C4-2B (cell line): ENCODE results near the gene KRT76.
"Not testable (repeated sequence)": the region's sequence is repeated elsewhere in the genome, so short reads cannot be mapped to it uniquely, and the experiment has no call there.

Experiments used
- H3K27ac ChIP-seq: fragments of 450-650 bp; 2 replicates; pipeline ENCODE4 v1.5.1; 2017
- ZFX ChIP-seq: fragments of 450-650 bp; IDR thresholded peaks from 2 replicates; pipeline ENCODE4 v1.6.1; 2017
- TF ChIP-seq, protein P1 (sequence below): fragments of 450-650 bp; conservative IDR thresholded peaks from 2 replicates; pipeline ENCODE4 v1.5.1; 2017; ENCODE audit warnings: mild to moderate bottlenecking

KRT76 gene

GRCh38 chr12:52767427-52767826, 9.7 kb downstream of the KRT76 start:
- no peak for TF ChIP-seq ZFX
- TF ChIP-seq, protein P1, sequence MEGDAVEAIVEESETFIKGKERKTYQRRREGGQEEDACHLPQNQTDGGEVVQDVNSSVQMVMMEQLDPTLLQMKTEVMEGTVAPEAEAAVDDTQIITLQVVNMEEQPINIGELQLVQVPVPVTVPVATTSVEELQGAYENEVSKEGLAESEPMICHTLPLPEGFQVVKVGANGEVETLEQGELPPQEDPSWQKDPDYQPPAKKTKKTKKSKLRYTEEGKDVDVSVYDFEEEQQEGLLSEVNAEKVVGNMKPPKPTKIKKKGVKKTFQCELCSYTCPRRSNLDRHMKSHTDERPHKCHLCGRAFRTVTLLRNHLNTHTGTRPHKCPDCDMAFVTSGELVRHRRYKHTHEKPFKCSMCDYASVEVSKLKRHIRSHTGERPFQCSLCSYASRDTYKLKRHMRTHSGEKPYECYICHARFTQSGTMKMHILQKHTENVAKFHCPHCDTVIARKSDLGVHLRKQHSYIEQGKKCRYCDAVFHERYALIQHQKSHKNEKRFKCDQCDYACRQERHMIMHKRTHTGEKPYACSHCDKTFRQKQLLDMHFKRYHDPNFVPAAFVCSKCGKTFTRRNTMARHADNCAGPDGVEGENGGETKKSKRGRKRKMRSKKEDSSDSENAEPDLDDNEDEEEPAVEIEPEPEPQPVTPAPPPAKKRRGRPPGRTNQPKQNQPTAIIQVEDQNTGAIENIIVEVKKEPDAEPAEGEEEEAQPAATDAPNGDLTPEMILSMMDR: no peak
- H3K27ac ChIP-seq: no peak overlapping the region

DNA sequence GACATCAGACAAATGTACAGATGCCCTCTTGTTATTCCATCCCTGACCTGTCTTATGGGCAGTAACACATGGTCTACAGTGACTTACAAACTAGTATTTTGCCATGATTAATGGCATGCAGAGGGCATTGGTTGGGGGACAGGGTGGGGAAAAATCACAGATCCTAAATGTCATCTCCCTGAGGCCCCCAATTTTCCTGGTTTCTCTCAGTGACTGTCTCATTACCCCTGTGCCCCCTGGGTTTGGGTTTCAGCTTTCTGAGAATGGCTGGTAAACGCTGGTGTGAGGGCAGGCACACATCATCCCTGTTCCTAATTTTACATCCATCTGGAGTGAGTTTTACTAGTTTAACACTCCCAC, 10.1 kb downstream of the KRT76 start:
- H3K27ac ChIP-seq: no peak overlapping the region
- TF ChIP-seq, protein P1: no peak
- no peak for TF ChIP-seq ZFX

DNA sequence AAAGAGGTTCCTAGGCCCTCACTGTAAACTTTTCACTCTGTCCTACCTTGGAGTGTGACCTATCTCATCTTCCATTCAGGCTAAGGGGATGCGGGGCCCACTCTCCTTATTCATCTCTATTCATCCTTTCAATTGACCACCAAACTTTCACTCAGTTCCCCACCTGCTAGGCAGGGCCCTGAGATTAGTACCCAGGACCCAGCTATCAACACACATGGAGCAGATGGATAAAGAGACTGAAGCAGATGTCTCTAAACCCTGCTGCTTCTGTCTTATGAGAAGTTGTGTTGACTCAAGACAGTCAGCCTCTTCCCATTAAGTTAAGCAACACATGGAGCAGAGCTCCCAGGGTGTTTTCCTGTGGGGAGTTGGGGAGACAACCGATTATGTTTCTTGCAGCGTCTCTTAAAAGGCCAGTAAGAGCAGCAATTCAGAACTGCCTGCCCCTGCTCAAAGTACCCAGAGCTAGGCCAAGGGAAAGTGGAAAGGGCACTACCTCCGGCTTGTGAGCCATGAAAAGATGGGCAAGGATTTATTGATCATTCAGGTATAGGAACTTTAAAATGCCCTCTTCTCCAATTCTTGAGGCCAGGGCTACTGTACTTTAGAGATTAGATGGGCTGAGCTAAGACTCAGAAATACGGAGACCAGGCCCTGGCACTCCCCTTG, 10.7 kb downstream of the KRT76 start:
- TF ChIP-seq, protein P1: no peak
- no peak for TF ChIP-seq ZFX
- H3K27ac ChIP-seq: no peak overlapping the region

DNA sequence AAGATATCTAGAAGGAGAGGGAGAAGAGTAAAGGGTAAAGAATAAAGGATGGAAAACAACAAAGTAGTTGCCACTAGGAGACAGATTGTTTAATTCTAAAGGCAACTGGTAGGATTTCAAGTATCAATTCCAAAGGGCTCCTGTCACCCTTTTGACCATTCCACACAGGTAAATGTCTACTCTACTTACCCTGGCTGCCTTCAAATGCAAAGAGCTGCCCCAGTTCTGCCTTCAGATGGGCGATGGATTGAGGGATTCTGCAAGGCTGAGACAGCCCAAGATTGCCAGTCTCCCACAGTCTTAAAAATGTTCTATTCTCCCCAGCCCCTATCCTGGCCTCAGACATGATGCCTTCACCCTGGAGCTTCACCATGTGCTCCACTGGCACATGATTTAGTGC, 11.4 kb downstream of the KRT76 start:
- TF ChIP-seq, protein P1: no peak
- TF ChIP-seq ZFX: no peak

GRCh38 chr12:52763991-52764390, 13.2 kb downstream of the KRT76 start:
- no peak overlapping the region for H3K27ac ChIP-seq
- TF ChIP-seq, protein P1: no peak
- TF ChIP-seq ZFX: no peak

More for the DNA sequence above, 11.4 kb downstream of the KRT76 start:
- no peak overlapping the region for H3K27ac ChIP-seq

DNA sequence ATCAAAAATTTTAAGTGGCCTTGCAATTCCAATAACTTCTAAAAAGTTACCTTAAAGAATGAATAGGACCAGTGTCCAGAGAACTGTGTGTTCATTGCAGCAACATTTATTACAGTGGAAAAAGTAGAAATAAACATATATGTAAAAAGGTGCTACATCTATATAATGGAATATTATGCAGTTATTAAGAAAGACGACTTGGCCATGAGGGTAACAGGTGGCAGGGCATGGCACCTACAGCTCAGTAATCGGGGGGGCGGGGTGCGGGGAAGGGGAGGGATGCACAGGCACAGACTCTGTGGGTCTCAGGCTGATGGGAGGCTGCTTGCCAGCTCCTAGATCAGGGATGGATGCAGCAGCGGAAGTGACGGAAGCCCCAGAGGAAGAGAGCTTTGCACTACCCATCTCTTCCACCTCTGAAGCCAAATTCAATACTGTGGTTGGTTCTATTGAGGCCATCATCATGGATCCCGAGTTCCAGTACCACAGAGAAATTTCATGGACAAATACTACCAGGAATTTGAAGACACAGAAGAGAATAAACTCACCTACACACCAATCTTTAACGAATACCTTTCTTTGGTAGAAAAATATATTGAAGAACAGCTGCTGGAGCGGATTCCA, 14.0 kb downstream of the KRT76 start:
- TF ChIP-seq ZFX: no peak
- TF ChIP-seq, protein P1: no peak
- no peak overlapping the region for H3K27ac ChIP-seq

- H3K27ac ChIP-seq: no peak overlapping the region
- TF ChIP-seq, protein P1: no peak
- no peak for TF ChIP-seq ZFX
Measured at GRCh38 chr12:52761802-52762201, 15.3 kb downstream of the KRT76 start.

GRCh38 chr12:52761218-52761617, 15.9 kb downstream of the KRT76 start:
- not testable (repeated sequence) for H3K27ac ChIP-seq
